HG03354 (cell line): Measurements from ENCODE around the gene NOX1.
"Not testable (repeated sequence)": the region's sequence is repeated elsewhere in the genome, so short reads cannot be mapped to it uniquely, and the experiment has no call there.

ENCODE experiments used
- ATAC-seq: cut with Tn5 transposase; IDR thresholded peaks from one replicate; pipeline ENCODE4 v1.9.1; 2021; ENCODE audit warnings: mild to moderate bottlenecking; ENCODE audit not compliant: unreplicated experiment, poor library complexity, severe bottlenecking

The NOX1 gene

DNA sequence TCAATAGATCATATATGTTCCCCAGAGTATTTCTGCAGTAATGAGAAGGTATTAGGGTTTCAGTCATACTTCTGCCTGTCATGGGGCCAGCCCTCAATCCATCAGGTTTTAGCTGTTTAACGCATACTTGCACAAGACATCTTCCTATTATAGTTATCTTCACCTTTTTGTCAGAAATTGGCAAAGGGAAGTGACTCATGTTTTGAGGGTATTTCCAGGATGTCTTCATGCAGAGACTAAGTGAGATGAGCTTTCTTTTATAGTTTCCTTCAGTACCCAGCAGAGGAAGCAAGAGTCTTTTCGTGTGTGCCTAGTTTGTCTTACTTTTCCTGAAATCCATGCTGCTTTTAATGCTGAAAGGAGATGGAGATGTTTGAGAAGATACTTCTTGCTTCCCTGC is 44.4 kb downstream of the NOX1 start:
- ATAC-seq, result peak; percentile 80

GRCh38 chrX:100819837-100820666 is 54.1 kb downstream of the NOX1 start, which contains the start of gene CSTF2:
TSS of gene CSTF2 (plus strand) at chrX:100820391. CDS start at chrX:100820417, 26 bp downstream.
- peak; percentile 99 for ATAC-seq

DNA sequence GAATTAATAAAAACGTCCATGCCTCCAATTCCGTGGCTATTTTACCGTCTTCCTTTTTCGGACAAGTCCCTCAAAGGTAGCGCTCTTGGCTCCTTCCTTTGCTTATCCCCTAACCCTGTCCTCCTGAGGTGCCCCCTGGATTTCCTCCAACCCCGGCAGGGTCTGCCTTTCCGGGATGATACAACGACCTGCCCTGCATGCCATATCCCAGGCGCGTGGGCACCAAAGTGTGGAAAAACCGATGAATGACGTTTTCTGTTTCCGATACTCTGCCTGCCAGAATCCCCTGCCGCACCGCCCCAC is 54.7 kb downstream of the NOX1 start:
- no peak for ATAC-seq

GRCh38 chrX:100817340-100817739 is 56.8 kb downstream of the NOX1 start:
- no peak for ATAC-seq

DNA sequence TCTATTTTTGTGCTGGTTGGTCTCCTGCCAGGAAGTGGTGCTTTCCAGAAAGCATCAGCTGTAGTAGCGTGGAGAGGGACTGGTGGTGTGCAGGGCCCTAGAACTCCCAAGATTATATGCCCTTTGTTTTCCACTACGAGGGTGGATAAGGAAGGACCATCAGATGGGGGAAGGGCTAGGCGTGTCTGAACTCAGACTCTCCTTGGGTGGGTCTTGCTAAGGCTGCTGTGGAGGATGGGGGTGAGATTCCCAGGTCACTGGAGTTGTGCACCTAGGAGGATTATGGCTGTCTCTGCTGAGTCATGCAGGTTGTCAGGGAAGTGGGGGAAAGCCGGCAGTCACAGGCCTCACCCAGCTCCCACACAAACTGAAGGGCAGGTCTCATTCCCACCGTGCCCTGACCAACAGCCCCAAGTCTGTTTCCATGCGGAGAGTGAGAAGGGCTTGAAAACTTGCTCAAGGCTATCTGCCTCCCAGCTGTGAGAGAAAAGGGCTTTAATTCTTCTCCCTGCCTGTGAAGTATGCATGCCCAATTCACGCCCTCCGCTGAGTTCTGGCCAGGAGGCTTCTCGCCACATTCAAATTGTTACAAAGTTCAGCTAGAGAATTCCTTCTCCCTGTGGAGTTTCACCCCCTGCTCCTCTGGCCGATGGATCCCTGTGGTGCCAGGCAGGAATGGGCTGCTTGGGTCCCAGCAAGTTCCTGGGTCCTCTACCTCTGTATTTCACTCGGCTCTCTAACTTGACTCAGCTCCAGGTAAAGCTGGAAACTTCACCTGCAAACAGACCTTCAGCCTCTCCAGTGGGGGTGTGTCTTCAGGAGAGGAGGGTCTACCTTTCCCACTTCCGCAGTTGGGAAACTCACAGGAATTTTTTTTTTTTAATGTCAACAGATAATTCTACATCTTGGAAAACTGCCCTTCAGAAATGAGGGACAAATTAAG is 61.7 kb downstream of the NOX1 start:
- no peak for ATAC-seq

DNA sequence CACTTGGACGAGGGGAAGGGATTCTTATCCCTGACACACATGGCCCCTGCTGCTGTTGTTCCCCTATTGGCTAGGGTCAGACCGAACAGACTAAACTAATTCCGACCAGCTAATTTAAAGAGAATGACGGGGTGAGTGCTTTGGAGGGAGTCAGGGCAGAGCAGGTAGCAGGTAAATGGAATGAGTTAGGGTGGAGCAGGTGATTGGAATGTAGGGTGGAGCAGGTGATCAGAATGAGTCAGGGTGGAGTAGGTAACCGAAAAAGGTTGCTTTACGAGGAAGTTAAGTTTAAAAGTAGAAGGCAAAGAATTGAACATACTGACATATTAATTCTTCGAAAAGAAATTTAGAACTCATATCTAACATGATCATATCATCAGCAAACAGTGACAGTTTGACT is 65.9 kb downstream of the NOX1 start:
- not testable (repeated sequence) for ATAC-seq

- ATAC-seq, result no peak
Measured at GRCh38 chrX:100804780-100805179, 69.4 kb downstream of the NOX1 start.

DNA sequence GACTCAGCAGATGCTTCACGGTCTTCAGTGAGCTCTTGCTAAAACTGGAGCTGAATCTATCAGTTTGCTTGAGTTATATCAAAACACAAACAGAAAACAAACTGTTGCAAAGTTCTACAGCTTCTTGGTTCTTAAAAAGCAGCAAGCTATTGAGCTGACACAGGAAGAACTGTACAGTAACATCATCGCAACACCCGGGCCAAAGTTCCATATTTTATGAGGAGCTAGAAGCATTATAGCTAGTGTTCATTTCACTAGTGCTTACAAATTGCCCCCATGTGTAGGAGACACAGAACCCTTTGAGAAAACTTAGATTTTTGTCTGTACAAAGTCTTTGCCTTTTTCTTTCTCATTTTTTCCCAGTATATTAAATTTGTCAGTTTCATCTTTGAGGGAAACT is 71.3 kb downstream of the NOX1 start:
- no peak for ATAC-seq

- no peak for ATAC-seq
Measured at GRCh38 chrX:100798484-100799214, 75.5 kb downstream of the NOX1 start.

DNA sequence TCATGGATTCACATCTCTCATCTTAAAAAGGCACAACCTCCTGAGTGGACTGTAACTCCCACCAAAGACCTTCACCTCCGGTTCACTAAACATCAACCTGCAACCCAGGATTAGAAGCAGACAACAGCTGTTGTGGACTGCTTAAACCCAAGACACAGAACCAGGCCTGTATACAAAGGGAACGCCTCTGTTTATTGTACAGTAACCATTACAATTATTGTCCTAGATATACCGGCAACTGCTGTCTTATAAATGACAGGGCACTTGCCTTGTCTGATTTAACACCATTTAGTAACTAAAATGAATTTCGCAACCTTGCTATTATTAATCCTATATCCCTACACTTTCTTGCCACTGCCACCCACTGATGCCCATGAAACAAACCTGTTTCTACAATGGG is 76.8 kb downstream of the NOX1 start:
- ATAC-seq, result no peak

- not testable (repeated sequence) for ATAC-seq
Measured at GRCh38 chrX:100796371-100796770, 77.8 kb downstream of the NOX1 start.
